Kidney (tissue), 14 donors: ENCODE measurements around the gene SERPINE1. TPM values are rescaled to one million over a fixed set of nuclear protein-coding genes. Genes with fewer than 3 reads are reported as not detected.

Source experiments
- DNase-seq, 5 donors: peaks; one replicate each; pipeline ENCODE4 v3.0.0-alpha.2; 2013 to 2020
- FAIRE-seq: peaks from 2 replicates; lab custom pipeline; 2012; peaks lifted over from hg19 to GRCh38; lab: Jason Lieb, UNC
- H3K27ac ChIP-seq, 2 donors: one replicate each; pipeline ENCODE4 v1.7.0; 2013; ENCODE audit warnings: low read depth in 2 of 2, low read length in 2 of 2, inconsistent platforms in 1 of 2
- H3K27me3 ChIP-seq: one replicate; pipeline ENCODE4 v1.7.1; 2013; ENCODE audit warnings: low read length, inconsistent platforms; ENCODE audit not compliant: control insufficient read depth, insufficient read depth
- H3K36me3 ChIP-seq, 3 donors: one replicate each; pipeline versions ENCODE4 v1.7.0 to v1.7.1; 2013; ENCODE audit warnings: low read length in 3 of 3, control low read depth in 1 of 3, inconsistent platforms in 1 of 3; ENCODE audit not compliant: insufficient read depth in 3 of 3, control insufficient read depth in 2 of 3
- H3K4me1 ChIP-seq, 3 donors: one replicate each; pipeline versions ENCODE4 v1.7.0 to v1.7.1; 2013; ENCODE audit warnings: low read length in 3 of 3, inconsistent platforms in 1 of 3, low read depth in 1 of 3; ENCODE audit not compliant: control insufficient read depth in 2 of 3, insufficient read depth in 2 of 3
- H3K4me3 ChIP-seq, 3 donors: one replicate each; pipeline versions ENCODE4 v1.7.0 to v1.8.1; 2013; ENCODE audit warnings: low read length in 3 of 3, control low read depth in 1 of 3, inconsistent platforms in 1 of 3
- H3K9ac ChIP-seq, 3 donors: one replicate each; pipeline versions ENCODE4 v1.7.0 to v1.7.1; 2013; ENCODE audit warnings: low read length in 3 of 3, control low read depth in 1 of 3, inconsistent platforms in 1 of 3
- H3K9me3 ChIP-seq, 3 donors: one replicate each; pipeline versions ENCODE4 v1.7.0 to v1.7.1; 2013; ENCODE audit warnings: low read length in 3 of 3, control low read depth in 1 of 3, inconsistent platforms in 1 of 3; ENCODE audit not compliant: control insufficient read depth in 2 of 3, insufficient read depth in 1 of 3
- intact Hi-C: fragments of 100-400 bp; cut with DNase I; formaldehyde crosslinking; loops from one replicate; pipeline ENCODE4 v1.11.1; 2022
- polyA plus RNA-seq: library from polyadenylated mRNA; stranded (reverse); fragments of 350-450 nt; fragmentation: Illumina TruSeq; extraction: RNeasy Lipid Tissue Mini Kit (QIAGEN cat#74804); gene quantifications from one replicate; pipeline ENCODE4 v1.2.3, GENCODE V29; 2014; ENCODE audit warnings: low read depth, low replicate concordance; ENCODE audit not compliant: insufficient read depth
- total RNA-seq: library from RNA; stranded (reverse); fragmentation: NEBNext Ultra II Directional; extraction: Animal tissue kit (Norgen Biotek cat#: 25700); gene quantifications from one replicate; pipeline ENCODE4 v1.2.1, GENCODE V29; 2021
- TF ChIP-seq, protein P1 (sequence below): IDR thresholded peaks from 3 replicates; pipeline ENCODE4 v1.5.1; 2012; ENCODE audit warnings: mild to moderate bottlenecking, moderate library complexity, borderline replicate concordance; ENCODE audit not compliant: insufficient read depth; ENCODE audit errors: extremely low read depth
- donor health status: control.
- donor health status: control.
- donor health status: control.
- donor health status: control.
- donor health status: control.
- donor health status: DM: yes; HTN: yes; CAD: no.
- donor health status: Normal renal cell carcinoma (clear cell type).

Gene SERPINE1
- total and polyA plus RNA-seq, 2 donors from 2014 or later, result 3.5 to 9.9 TPM

- Histone ChIP-seq H3K9me3 (no peaks in the 10 kb centered on the region), H3K9ac (no peak overlapping the region), H3K27ac (no peak overlapping the region), H3K36me3 (no peaks in the 10 kb centered on the region), H3K27me3 (no peaks in the 10 kb centered on the region), H3K4me1 (peaks cover 0 to 4% (median 3%) of the 10 kb centered on the region in 3 donors), H3K4me3 (no peak overlapping the region)
- DNase-seq (no peak), FAIRE-seq (no peak)
- intact Hi-C loops, result no loop called here
- TF ChIP-seq, protein P1, sequence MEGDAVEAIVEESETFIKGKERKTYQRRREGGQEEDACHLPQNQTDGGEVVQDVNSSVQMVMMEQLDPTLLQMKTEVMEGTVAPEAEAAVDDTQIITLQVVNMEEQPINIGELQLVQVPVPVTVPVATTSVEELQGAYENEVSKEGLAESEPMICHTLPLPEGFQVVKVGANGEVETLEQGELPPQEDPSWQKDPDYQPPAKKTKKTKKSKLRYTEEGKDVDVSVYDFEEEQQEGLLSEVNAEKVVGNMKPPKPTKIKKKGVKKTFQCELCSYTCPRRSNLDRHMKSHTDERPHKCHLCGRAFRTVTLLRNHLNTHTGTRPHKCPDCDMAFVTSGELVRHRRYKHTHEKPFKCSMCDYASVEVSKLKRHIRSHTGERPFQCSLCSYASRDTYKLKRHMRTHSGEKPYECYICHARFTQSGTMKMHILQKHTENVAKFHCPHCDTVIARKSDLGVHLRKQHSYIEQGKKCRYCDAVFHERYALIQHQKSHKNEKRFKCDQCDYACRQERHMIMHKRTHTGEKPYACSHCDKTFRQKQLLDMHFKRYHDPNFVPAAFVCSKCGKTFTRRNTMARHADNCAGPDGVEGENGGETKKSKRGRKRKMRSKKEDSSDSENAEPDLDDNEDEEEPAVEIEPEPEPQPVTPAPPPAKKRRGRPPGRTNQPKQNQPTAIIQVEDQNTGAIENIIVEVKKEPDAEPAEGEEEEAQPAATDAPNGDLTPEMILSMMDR, result no peak
Measured at GRCh38 chr7:101096331-101096956, 30.5 kb upstream of the SERPINE1 start.

GRCh38 chr7:101096957-101097347 lies 30.0 kb upstream of the SERPINE1 start:
- DNase-seq (no peak), FAIRE-seq (no peak)
- Histone ChIP-seq H3K4me1 (peaks cover 0 to 4% (median 3%) of the 10 kb centered on the region in 3 donors), H3K36me3 (no peaks in the 10 kb centered on the region), H3K9me3 (no peaks in the 10 kb centered on the region), H3K27ac (no peak overlapping the region), H3K27me3 (no peaks in the 10 kb centered on the region), H3K9ac (no peak overlapping the region), H3K4me3 (no peak overlapping the region)
- TF ChIP-seq, protein P1, result no peak
- intact Hi-C loops, result no loop called here

GRCh38 chr7:101097561-101097960 lies 29.3 kb upstream of the SERPINE1 start:
- FAIRE-seq, result no peak
- no peak for DNase-seq

More at GRCh38 chr7:101097561-101097960, 29.3 kb upstream of the SERPINE1 start:
- no peak overlapping the region for H3K27ac ChIP-seq
- TF ChIP-seq, protein P1, result no peak
- H3K9me3 ChIP-seq, result no peaks in the 10 kb centered on the region
- H3K9ac ChIP-seq, result no peak overlapping the region
- no peaks in the 10 kb centered on the region for H3K27me3 ChIP-seq
- H3K4me3 ChIP-seq, result no peak overlapping the region
- intact Hi-C loops, result no loop called here
- H3K4me1 ChIP-seq, result peaks cover 0 to 4% (median 3%) of the 10 kb centered on the region in 3 donors
- no peaks in the 10 kb centered on the region for H3K36me3 ChIP-seq
